Measurements from ENCODE around the gene ITGB5. TPM values are rescaled to one million over a fixed set of nuclear protein-coding genes. Genes with fewer than 3 reads are reported as not detected.

ITGB5 gene
- total RNA-seq, 1 donor from 2014 or later: 139 TPM

DNA sequence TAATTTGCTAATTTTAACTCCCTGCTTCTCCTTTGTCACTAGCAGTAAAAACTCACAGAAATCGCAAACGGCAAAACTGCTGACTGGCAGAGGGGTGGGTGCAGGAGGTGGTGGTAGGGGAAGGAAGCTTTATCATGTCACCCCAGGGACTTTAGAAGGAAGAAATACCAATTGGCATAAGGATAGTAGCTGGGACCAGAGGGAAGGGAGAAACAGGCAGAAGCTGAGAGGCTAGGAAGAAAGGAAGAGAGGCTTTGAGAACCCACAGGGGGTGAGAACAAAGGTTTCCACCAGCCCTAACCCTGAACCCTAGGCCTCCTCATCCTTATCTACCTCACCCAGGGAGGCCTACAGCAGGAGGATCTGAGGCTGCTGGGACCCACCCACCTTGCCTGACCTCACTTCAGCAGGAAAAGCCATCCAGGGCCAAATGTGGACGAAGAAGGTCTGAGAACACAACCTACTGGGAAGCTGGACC lies 10.7 kb downstream of the ITGB5 start:
- Mint-ChIP-seq H3K36me3 (ENCODE audit: low read depth, unreplicated experiment) (no peaks in the 10 kb centered on the region), H3K4me1 (ENCODE audit: low read depth, unreplicated experiment) (peaks cover 37% of the 10 kb centered on the region), H3K4me3 (ENCODE audit: unreplicated experiment) (no peak overlapping the region), H3K9me3 (ENCODE audit: unreplicated experiment) (no peaks in the 10 kb centered on the region), H3K27ac (ENCODE audit: unreplicated experiment) (peak overlapping the region; percentile 62), H3K27me3 (ENCODE audit: low read depth, unreplicated experiment) (no peaks in the 10 kb centered on the region)
- peak overlapping the region; percentile 13 for H3K9ac ChIP-seq (ENCODE audit: low read length)
- H3K9me3 ChIP-seq (ENCODE audit: insufficient read depth, low read depth, low read length): no peaks in the 10 kb centered on the region
- peak overlapping the region; percentile 15 for H3K4me2 ChIP-seq (ENCODE audit: low read length)
- FAIRE-seq: no peak
- TF ChIP-seq CTCF (IDR thresholded peaks at IDR 0.05; ENCODE audit: insufficient read depth, low read depth, low read length) (no peak), EZH2 (IDR thresholded peaks at IDR 0.05; ENCODE audit: insufficient read depth, low read length) (no peak)
- peaks cover 10% of the 10 kb centered on the region for H4K20me1 ChIP-seq (ENCODE audit: insufficient read depth, low read length)
- no peak overlapping the region for H3K4me3 ChIP-seq (ENCODE audit: insufficient read depth, low read depth, low read length)
- no peak for DNase-seq (ENCODE audit: low read depth)
- H2AFZ ChIP-seq (ENCODE audit: low read depth, low read length): no peak overlapping the region
- H3K36me3 ChIP-seq (ENCODE audit: insufficient read depth, low read length): peaks cover 8% of the 10 kb centered on the region
- H3K4me1 ChIP-seq (ENCODE audit: insufficient read depth, low read length): peaks cover 36% of the 10 kb centered on the region
- peaks cover 67% of the 10 kb centered on the region for H3K79me2 ChIP-seq (ENCODE audit: insufficient read depth, low read length)
- H3K27me3 ChIP-seq (ENCODE audit: insufficient read depth, low read length): no peaks in the 10 kb centered on the region
- H3K27ac ChIP-seq (ENCODE audit: low read depth, low read length): no peak overlapping the region

DNA sequence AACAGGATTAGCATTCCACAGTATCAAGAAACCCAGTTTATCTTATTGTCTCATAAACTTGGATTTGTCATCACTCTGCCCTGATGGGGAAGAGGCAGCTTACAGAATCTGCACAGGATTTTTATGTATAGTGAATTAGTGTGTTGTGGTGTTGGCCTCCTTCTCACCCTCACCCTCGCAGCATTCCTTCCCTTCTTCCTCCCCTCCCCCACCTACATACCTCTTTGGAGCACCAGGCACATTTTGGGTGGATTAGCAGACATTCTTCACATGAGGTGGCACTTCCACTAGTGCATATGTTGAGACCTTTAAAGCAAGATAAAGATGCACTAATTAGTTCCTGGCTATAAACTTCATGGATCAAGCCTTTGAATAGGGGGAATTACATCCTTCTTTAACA lies 13.9 kb downstream of the ITGB5 start:
- Mint-ChIP-seq H3K9me3 (ENCODE audit: unreplicated experiment) (no peaks in the 10 kb centered on the region), H3K27me3 (ENCODE audit: low read depth, unreplicated experiment) (no peaks in the 10 kb centered on the region), H3K4me3 (ENCODE audit: unreplicated experiment) (peak overlapping the region; percentile 64), H3K4me1 (ENCODE audit: low read depth, unreplicated experiment) (peaks cover 23% of the 10 kb centered on the region), H3K27ac (ENCODE audit: unreplicated experiment) (no peak overlapping the region), H3K36me3 (ENCODE audit: low read depth, unreplicated experiment) (peaks cover 9% of the 10 kb centered on the region)
- Histone ChIP-seq H3K9ac (ENCODE audit: low read length) (no peak overlapping the region), H3K36me3 (ENCODE audit: insufficient read depth, low read length) (peaks cover 10% of the 10 kb centered on the region), H3K9me3 (ENCODE audit: insufficient read depth, low read depth, low read length) (no peaks in the 10 kb centered on the region), H3K27me3 (ENCODE audit: insufficient read depth, low read length) (no peaks in the 10 kb centered on the region), H3K4me3 (ENCODE audit: insufficient read depth, low read depth, low read length) (no peak overlapping the region), H3K4me1 (ENCODE audit: insufficient read depth, low read length) (peaks cover 16% of the 10 kb centered on the region), H2AFZ (ENCODE audit: low read depth, low read length) (no peak overlapping the region), H4K20me1 (ENCODE audit: insufficient read depth, low read length) (peaks cover 15% of the 10 kb centered on the region), H3K27ac (ENCODE audit: low read depth, low read length) (no peak overlapping the region), H3K79me2 (ENCODE audit: insufficient read depth, low read length) (peaks cover 68% of the 10 kb centered on the region), H3K4me2 (ENCODE audit: low read length) (no peak overlapping the region)
- TF ChIP-seq EZH2 (IDR thresholded peaks at IDR 0.05; ENCODE audit: insufficient read depth, low read length) (no peak), CTCF (IDR thresholded peaks at IDR 0.05; ENCODE audit: insufficient read depth, low read depth, low read length) (no peak)
- no peak for FAIRE-seq
- DNase-seq (ENCODE audit: low read depth): no peak

DNA sequence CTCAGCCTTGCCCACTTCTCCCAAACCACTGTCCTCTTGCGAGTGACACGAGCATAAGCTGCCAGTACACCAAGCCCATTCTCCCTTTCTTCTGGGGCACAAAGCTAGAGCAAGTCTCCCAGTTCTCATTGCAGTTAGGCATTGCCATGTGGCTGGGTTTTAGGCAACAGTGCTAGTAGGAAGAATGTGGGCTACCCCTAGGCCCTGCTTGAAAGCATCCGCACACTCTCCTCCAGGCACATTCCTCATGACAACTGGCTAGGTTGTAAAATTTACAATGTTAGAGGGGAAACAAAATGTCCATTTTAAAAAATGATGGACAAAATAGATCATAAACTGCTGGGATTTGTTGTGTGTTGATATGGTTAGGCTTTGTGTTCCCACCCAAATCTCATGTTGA lies 19.7 kb downstream of the ITGB5 start:
- Histone ChIP-seq H3K36me3 (ENCODE audit: insufficient read depth, low read length) (peaks cover 11% of the 10 kb centered on the region), H4K20me1 (ENCODE audit: insufficient read depth, low read length) (peaks cover 20% of the 10 kb centered on the region), H3K4me1 (ENCODE audit: insufficient read depth, low read length) (no peaks in the 10 kb centered on the region), H3K9me3 (ENCODE audit: insufficient read depth, low read depth, low read length) (no peaks in the 10 kb centered on the region), H3K9ac (ENCODE audit: low read length) (no peak overlapping the region), H3K27me3 (ENCODE audit: insufficient read depth, low read length) (no peaks in the 10 kb centered on the region), H3K79me2 (ENCODE audit: insufficient read depth, low read length) (peaks cover 45% of the 10 kb centered on the region), H3K4me2 (ENCODE audit: low read length) (no peak overlapping the region), H3K27ac (ENCODE audit: low read depth, low read length) (no peak overlapping the region), H3K4me3 (ENCODE audit: insufficient read depth, low read depth, low read length) (no peak overlapping the region), H2AFZ (ENCODE audit: low read depth, low read length) (no peak overlapping the region)
- no peak for FAIRE-seq
- no peaks in the 10 kb centered on the region for H3K27me3 Mint-ChIP-seq (ENCODE audit: low read depth, unreplicated experiment)
- peaks cover 2% of the 10 kb centered on the region for H3K9me3 Mint-ChIP-seq (ENCODE audit: unreplicated experiment)
- TF ChIP-seq CTCF (IDR thresholded peaks at IDR 0.05; ENCODE audit: insufficient read depth, low read depth, low read length): no peak
- TF ChIP-seq EZH2 (IDR thresholded peaks at IDR 0.05; ENCODE audit: insufficient read depth, low read length): no peak
- no peak for DNase-seq (ENCODE audit: low read depth)
- H3K4me1 Mint-ChIP-seq (ENCODE audit: low read depth, unreplicated experiment): peaks cover 5% of the 10 kb centered on the region
- peaks cover 23% of the 10 kb centered on the region for H3K36me3 Mint-ChIP-seq (ENCODE audit: low read depth, unreplicated experiment)
- no peak overlapping the region for H3K4me3 Mint-ChIP-seq (ENCODE audit: unreplicated experiment)
- peak overlapping the region; percentile 2 for H3K27ac Mint-ChIP-seq (ENCODE audit: unreplicated experiment)
